ENCODE measurements around the gene SAYSD1. TPM values are rescaled to one million over a fixed set of nuclear protein-coding genes. Genes with fewer than 3 reads are reported as not detected.

Gene SAYSD1
- total RNA-seq, 1 donor from 2014 or later, result 8.2 TPM

- Histone ChIP-seq H3K36me3 (no peaks in the 10 kb centered on the region), H3K4me2 (no peak overlapping the region), H3K27ac (no peak overlapping the region), H3K9me3 (ENCODE audit: low read depth) (no peaks in the 10 kb centered on the region), H3K27me3 (no peaks in the 10 kb centered on the region), H3K9ac (no peak overlapping the region), H3K79me2 (ENCODE audit: low read depth) (no peaks in the 10 kb centered on the region), H4K20me1 (ENCODE audit: low read depth) (no peaks in the 10 kb centered on the region), H3K4me1 (no peaks in the 10 kb centered on the region), H3F3A (ENCODE audit: low read depth) (no peaks in the 10 kb centered on the region), H2AFZ (replicated peaks) (no peak overlapping the region), H3K4me3 (no peak overlapping the region)
- no peaks in the 10 kb centered on the region for H3K9me3 Mint-ChIP-seq
- peaks cover 5% of the 10 kb centered on the region for H3K27me3 Mint-ChIP-seq (ENCODE audit: insufficient read depth, low read depth)
- DNase-seq (ENCODE audit: low spot score), result no peak
- H3K27ac Mint-ChIP-seq, result peak overlapping the region; percentile 26
- H3K4me1 Mint-ChIP-seq, result peaks cover 14% of the 10 kb centered on the region
- no peaks in the 10 kb centered on the region for H3K36me3 Mint-ChIP-seq
- H3K4me3 Mint-ChIP-seq, result no peak overlapping the region
- TF ChIP-seq CTCF (IDR thresholded peaks at IDR 0.05) (no peak), EZH2phosphoT487 (IDR thresholded peaks at IDR 0.05) (no peak), EZH2 (IDR thresholded peaks at IDR 0.05) (no peak)
These were observed 39.8 kb downstream of the SAYSD1 start for GRCh38 chr6:39075010-39075686.

- Histone ChIP-seq H3K27ac (no peak overlapping the region), H3K4me3 (no peak overlapping the region), H3K9me3 (ENCODE audit: low read depth) (no peaks in the 10 kb centered on the region), H4K20me1 (ENCODE audit: low read depth) (no peaks in the 10 kb centered on the region), H2AFZ (replicated peaks) (no peak overlapping the region), H3K9ac (no peak overlapping the region), H3K4me1 (no peaks in the 10 kb centered on the region), H3F3A (ENCODE audit: low read depth) (no peaks in the 10 kb centered on the region), H3K79me2 (ENCODE audit: low read depth) (no peaks in the 10 kb centered on the region), H3K27me3 (no peaks in the 10 kb centered on the region), H3K36me3 (no peaks in the 10 kb centered on the region), H3K4me2 (no peak overlapping the region)
- no peak for DNase-seq (ENCODE audit: low spot score)
- no peaks in the 10 kb centered on the region for H3K9me3 Mint-ChIP-seq
- no peak for TF ChIP-seq EZH2phosphoT487 (IDR thresholded peaks at IDR 0.05)
- TF ChIP-seq EZH2 (IDR thresholded peaks at IDR 0.05), result no peak
- TF ChIP-seq CTCF (IDR thresholded peaks at IDR 0.05), result no peak
- H3K27ac Mint-ChIP-seq, result peak overlapping the region; percentile 31
- peaks cover 5% of the 10 kb centered on the region for H3K27me3 Mint-ChIP-seq (ENCODE audit: insufficient read depth, low read depth)
- no peak overlapping the region for H3K4me3 Mint-ChIP-seq
- H3K4me1 Mint-ChIP-seq, result peaks cover 14% of the 10 kb centered on the region
- H3K36me3 Mint-ChIP-seq, result no peaks in the 10 kb centered on the region
These were observed 40.5 kb downstream of the SAYSD1 start for GRCh38 chr6:39074486-39074885.

- DNase-seq (ENCODE audit: low spot score), result no peak
- Histone ChIP-seq H3K4me2 (no peak overlapping the region), H3K9ac (no peak overlapping the region), H3K4me1 (no peaks in the 10 kb centered on the region), H3K36me3 (no peaks in the 10 kb centered on the region), H4K20me1 (ENCODE audit: low read depth) (no peaks in the 10 kb centered on the region), H3F3A (ENCODE audit: low read depth) (no peaks in the 10 kb centered on the region), H3K9me3 (ENCODE audit: low read depth) (no peaks in the 10 kb centered on the region), H3K27me3 (no peaks in the 10 kb centered on the region), H2AFZ (replicated peaks) (no peak overlapping the region), H3K79me2 (ENCODE audit: low read depth) (no peaks in the 10 kb centered on the region), H3K27ac (no peak overlapping the region), H3K4me3 (no peak overlapping the region)
- TF ChIP-seq EZH2 (IDR thresholded peaks at IDR 0.05), result no peak
- TF ChIP-seq EZH2phosphoT487 (IDR thresholded peaks at IDR 0.05), result no peak
- TF ChIP-seq CTCF (IDR thresholded peaks at IDR 0.05), result no peak
- no peaks in the 10 kb centered on the region for H3K36me3 Mint-ChIP-seq
- H3K4me3 Mint-ChIP-seq, result no peak overlapping the region
- no peak overlapping the region for H3K27ac Mint-ChIP-seq
- peaks cover 5% of the 10 kb centered on the region for H3K27me3 Mint-ChIP-seq (ENCODE audit: insufficient read depth, low read depth)
- H3K4me1 Mint-ChIP-seq, result peaks cover 14% of the 10 kb centered on the region
- no peaks in the 10 kb centered on the region for H3K9me3 Mint-ChIP-seq
These were observed 41.3 kb downstream of the SAYSD1 start for GRCh38 chr6:39073471-39074355.

Measured in neural progenitor cell (in vitro differentiated cells).